Lower leg skin (tissue), 3 donors: Measurements from ENCODE around the gene CNDP2.

Experiments
- CTCF ChIP-seq, 3 donors: fragments of 450-650 bp; IDR thresholded peaks; one replicate each; pipeline ENCODE4 v1.5.1; 2016; ENCODE audit warnings: antibody characterized with exemption in 3 of 3, mild to moderate bottlenecking in 3 of 3, moderate library complexity in 2 of 3
- POLR2A ChIP-seq, 2 donors: fragments of 450-650 bp; IDR thresholded peaks; one replicate each; pipeline ENCODE4 v1.6.1; 2016 to 2017; ENCODE audit warnings: antibody characterized with exemption in 2 of 2, mild to moderate bottlenecking in 1 of 2, moderate library complexity in 1 of 2

GRCh38 chr18:74508366-74508765, 12.2 kb downstream of the CNDP2 start:
- no peak for TF ChIP-seq CTCF (IDR thresholded peaks at IDR 0.05)
- TF ChIP-seq POLR2A (IDR thresholded peaks at IDR 0.05): no peak
